Measurements from ENCODE around the gene AHCTF1.
"Not testable (repeated sequence)": the region's sequence is repeated elsewhere in the genome, so short reads cannot be mapped to it uniquely, and the experiment has no call there.

The AHCTF1 gene

GRCh38 chr1:246836209-246836966 is 95.4 kb downstream of the AHCTF1 start:
- DNase-seq (ENCODE audit: low read depth) = no peak

- no peak for DNase-seq (ENCODE audit: low read depth)
Observed at GRCh38 chr1:246831543-246831942, 100.2 kb downstream of the AHCTF1 start.

GRCh38 chr1:246828818-246829217 is 102.9 kb downstream of the AHCTF1 start:
- no peak for DNase-seq (ENCODE audit: low read depth)

GRCh38 chr1:246827396-246827795 is 104.4 kb downstream of the AHCTF1 start:
- DNase-seq (ENCODE audit: low read depth) = no peak

GRCh38 chr1:246825557-246826175 is 106.1 kb downstream of the AHCTF1 start:
- DNase-seq (ENCODE audit: low read depth) = no peak

- no peak for DNase-seq (ENCODE audit: low read depth)
Observed at GRCh38 chr1:246824541-246824940, 107.2 kb downstream of the AHCTF1 start.

- DNase-seq (ENCODE audit: low read depth) = not testable (repeated sequence)
Observed at GRCh38 chr1:246822154-246822553, 109.6 kb downstream of the AHCTF1 start.

GRCh38 chr1:246820666-246821065 is 111.1 kb downstream of the AHCTF1 start:
- DNase-seq (ENCODE audit: low read depth) = no peak

- not testable (repeated sequence) for DNase-seq (ENCODE audit: low read depth)
Observed at GRCh38 chr1:246817778-246818177, 114.0 kb downstream of the AHCTF1 start.

- no peak for DNase-seq (ENCODE audit: low read depth)
Observed at GRCh38 chr1:246815693-246816270, 116.0 kb downstream of the AHCTF1 start.

GRCh38 chr1:246814890-246815289 is 116.9 kb downstream of the AHCTF1 start:
- no peak for DNase-seq (ENCODE audit: low read depth)

- not testable (repeated sequence) for DNase-seq (ENCODE audit: low read depth)
Observed at GRCh38 chr1:246813325-246813724, 118.4 kb downstream of the AHCTF1 start.

GRCh38 chr1:246811985-246812384 is 119.8 kb downstream of the AHCTF1 start:
- no peak for DNase-seq (ENCODE audit: low read depth)

- DNase-seq (ENCODE audit: low read depth) = no peak
Observed at GRCh38 chr1:246809473-246809872, 122.3 kb downstream of the AHCTF1 start.

GRCh38 chr1:246805135-246805716 is 126.5 kb downstream of the AHCTF1 start:
- no peak for DNase-seq (ENCODE audit: low read depth)

- no peak for DNase-seq (ENCODE audit: low read depth)
Observed at GRCh38 chr1:246803883-246804282, 127.9 kb downstream of the AHCTF1 start.

- DNase-seq (ENCODE audit: low read depth) = no peak
Observed at GRCh38 chr1:246803373-246803772, 128.4 kb downstream of the AHCTF1 start.

- DNase-seq (ENCODE audit: low read depth) = no peak
Observed at GRCh38 chr1:246801241-246802020, 130.3 kb downstream of the AHCTF1 start.

GRCh38 chr1:246800756-246801155 is 131.0 kb downstream of the AHCTF1 start:
- no peak for DNase-seq (ENCODE audit: low read depth)

GRCh38 chr1:246800356-246800755 is 131.4 kb downstream of the AHCTF1 start:
- no peak for DNase-seq (ENCODE audit: low read depth)

- no peak for DNase-seq (ENCODE audit: low read depth)
Observed at GRCh38 chr1:246798606-246799496, 132.9 kb downstream of the AHCTF1 start.

All from stimulated activated CD8-positive, alpha-beta memory T cell treated with anti-CD3 and anti-CD28 coated beads, Interleukin-15, amount 100 ng/mL, for 24 hours (primary cell).